GM18867 (cell line): Measurements from ENCODE around the gene TPRA1.
"Not testable (repeated sequence)": the region's sequence is repeated elsewhere in the genome, so short reads cannot be mapped to it uniquely, and the experiment has no call there.

ENCODE experiments used
- ATAC-seq: cut with Tn5 transposase; IDR thresholded peaks from one replicate; pipeline ENCODE4 v1.9.1; 2021; ENCODE audit warnings: mild to moderate bottlenecking, moderate library complexity; ENCODE audit not compliant: unreplicated experiment

Gene TPRA1

GRCh38 chr3:127539366-127540060 is 51.0 kb downstream of the TPRA1 start:
- ATAC-seq, result no peak

GRCh38 chr3:127538569-127538968 is 52.0 kb downstream of the TPRA1 start:
- ATAC-seq, result no peak

- ATAC-seq, result no peak
Observed at GRCh38 chr3:127536830-127537812, 53.4 kb downstream of the TPRA1 start.

- no peak for ATAC-seq
Observed at GRCh38 chr3:127535901-127536829, 54.4 kb downstream of the TPRA1 start.

GRCh38 chr3:127535106-127535785 is 55.3 kb downstream of the TPRA1 start:
- no peak for ATAC-seq

GRCh38 chr3:127534564-127534963 is 56.0 kb downstream of the TPRA1 start:
- ATAC-seq, result no peak

GRCh38 chr3:127534161-127534451 is 56.4 kb downstream of the TPRA1 start:
- no peak for ATAC-seq

GRCh38 chr3:127532561-127533203 is 57.9 kb downstream of the TPRA1 start:
- ATAC-seq, result no peak

- ATAC-seq, result no peak
Observed at GRCh38 chr3:127531821-127532220, 58.7 kb downstream of the TPRA1 start.

GRCh38 chr3:127530863-127531262 is 59.7 kb downstream of the TPRA1 start:
- ATAC-seq, result not testable (repeated sequence)

- ATAC-seq, result no peak
Observed at GRCh38 chr3:127529346-127530188, 61.0 kb downstream of the TPRA1 start.

- no peak for ATAC-seq
Observed at GRCh38 chr3:127525373-127525772, 65.2 kb downstream of the TPRA1 start.

- no peak for ATAC-seq
Observed at GRCh38 chr3:127524296-127524896, 66.1 kb downstream of the TPRA1 start.
